Mesenchymal stem cell (in vitro differentiated cells and primary cell): ENCODE results near the gene GPHN.
A peak's percentile ranks its signal among the peaks of the same experiment; 100 is the strongest.

ENCODE experiments used
- DNase-seq: peaks from one replicate; pipeline ENCODE4 v3.0.0-alpha.2; 2013
- H2AFZ ChIP-seq: one replicate; pipeline ENCODE4 v1.6.1; 2013; ENCODE audit warnings: low read depth, mild to moderate bottlenecking, control low read depth, inconsistent platforms, low read length, moderate library complexity
- H2AK5ac ChIP-seq: 2 replicates; pipeline ENCODE4 v1.6.1; 2013; ENCODE audit warnings: low read length, moderate library complexity, mild to moderate bottlenecking, inconsistent platforms; ENCODE audit not compliant: severe bottlenecking
- H2BK120ac ChIP-seq: one replicate; pipeline ENCODE4 v1.6.1; 2013; ENCODE audit warnings: low read depth, mild to moderate bottlenecking, inconsistent platforms, low read length, moderate library complexity
- H2BK12ac ChIP-seq, 2 experiments: one replicate each; pipeline ENCODE4 v1.6.1; 2013; ENCODE audit warnings: inconsistent platforms in 2 of 2, low read length in 2 of 2, mild to moderate bottlenecking in 2 of 2, moderate library complexity in 2 of 2, control low read depth in 1 of 2
- H2BK15ac ChIP-seq: one replicate; pipeline ENCODE4 v1.6.1; 2013; ENCODE audit warnings: mild to moderate bottlenecking, low read depth, inconsistent platforms; ENCODE audit not compliant: poor library complexity, severe bottlenecking
- H2BK5ac ChIP-seq: 2 replicates; pipeline ENCODE4 v1.6.1; 2013; ENCODE audit warnings: low read depth, mild to moderate bottlenecking, low read length, control low read depth, inconsistent platforms; ENCODE audit not compliant: poor library complexity, severe bottlenecking
- H3K14ac ChIP-seq, 2 experiments: one replicate each; pipeline ENCODE4 v1.6.1; 2013; ENCODE audit warnings: inconsistent platforms in 2 of 2, low read length in 2 of 2, control low read depth in 1 of 2, mild to moderate bottlenecking in 1 of 2, moderate library complexity in 1 of 2
- H3K18ac ChIP-seq, 2 experiments: one replicate each; pipeline ENCODE4 v1.6.1; 2013; ENCODE audit warnings: inconsistent platforms in 2 of 2, low read length in 2 of 2, control low read depth in 1 of 2, low read depth in 1 of 2, mild to moderate bottlenecking in 1 of 2
- H3K23ac ChIP-seq, 2 experiments: one replicate each; pipeline ENCODE4 v1.6.1; 2013; ENCODE audit warnings: inconsistent platforms in 2 of 2, low read length in 2 of 2, mild to moderate bottlenecking in 2 of 2, moderate library complexity in 2 of 2, control low read depth in 1 of 2
- H3K27ac ChIP-seq: 2 replicates; pipeline ENCODE4 v1.5.1; 2013; ENCODE audit warnings: mild to moderate bottlenecking, moderate library complexity, low read length, control low read depth, inconsistent platforms; ENCODE audit not compliant: poor library complexity, severe bottlenecking
- H3K27me3 ChIP-seq, 2 experiments: 2 replicates each; pipeline versions ENCODE4 v1.6.1 to v1.7.0; 2013; ENCODE audit warnings: low read length in 2 of 2, mild to moderate bottlenecking in 2 of 2, moderate library complexity in 2 of 2, control low read depth in 1 of 2, inconsistent platforms in 1 of 2; ENCODE audit not compliant: control insufficient read depth in 1 of 2, insufficient read depth in 1 of 2
- H3K36me3 ChIP-seq, 2 experiments: 2 replicates each; pipeline versions ENCODE4 v1.6.1 to v1.7.0; 2013; ENCODE audit warnings: low read length in 2 of 2, control low read depth in 1 of 2, inconsistent platforms in 1 of 2, low read depth in 1 of 2, mild to moderate bottlenecking in 1 of 2; ENCODE audit not compliant: insufficient read depth in 2 of 2, control insufficient read depth in 1 of 2
- H3K4ac ChIP-seq, 2 experiments: one replicate each; pipeline ENCODE4 v1.6.1; 2013; ENCODE audit warnings: inconsistent platforms in 2 of 2, low read length in 2 of 2, mild to moderate bottlenecking in 2 of 2, moderate library complexity in 2 of 2, control low read depth in 1 of 2, low read depth in 1 of 2
- H3K4me1 ChIP-seq: 2 replicates; pipeline ENCODE4 v1.6.1; 2013; ENCODE audit warnings: low read depth, low read length, control low read depth; ENCODE audit not compliant: control insufficient read depth, insufficient read depth
- H3K4me2 ChIP-seq: 2 replicates; pipeline ENCODE4 v1.6.1; 2013; ENCODE audit warnings: low read length, mild to moderate bottlenecking, inconsistent platforms; ENCODE audit not compliant: poor library complexity, severe bottlenecking
- H3K4me3 ChIP-seq, 2 experiments: 2 replicates each; pipeline versions ENCODE4 v1.5.1 to v1.7.0; 2013; ENCODE audit warnings: low read length in 2 of 2, mild to moderate bottlenecking in 2 of 2, control low read depth in 1 of 2, low read depth in 1 of 2; ENCODE audit not compliant: insufficient read depth in 1 of 2
- H3K79me1 ChIP-seq: replicated peaks from 2 replicates; pipeline ENCODE4 v1.6.1; 2013; ENCODE audit warnings: mild to moderate bottlenecking, control low read depth, low read length, inconsistent platforms; ENCODE audit not compliant: poor library complexity, severe bottlenecking
- H3K9ac ChIP-seq: 2 replicates; pipeline ENCODE4 v1.7.0; 2013; ENCODE audit warnings: mild to moderate bottlenecking, low read length, moderate library complexity
- H3K9me3 ChIP-seq: 2 replicates; pipeline ENCODE4 v1.7.0; 2013; ENCODE audit warnings: mild to moderate bottlenecking, low read length; ENCODE audit not compliant: control insufficient read depth
- H4K8ac ChIP-seq: one replicate; pipeline ENCODE4 v1.6.1; 2013; ENCODE audit warnings: inconsistent platforms, mild to moderate bottlenecking, low read length, moderate library complexity
- H4K91ac ChIP-seq: one replicate; pipeline ENCODE4 v1.6.1; 2013; ENCODE audit warnings: mild to moderate bottlenecking, low read length, inconsistent platforms
- WGBS: methylation state at CpG from one replicate; pipeline ENCODE4 v1.1.7; 2013; ENCODE audit warnings: mixed read lengths; 5-methylcytosine and 5-hydroxymethylcytosine counted together

Gene GPHN

GRCh38 chr14:67186172-67186768 lies 678.3 kb downstream of the GPHN start:
- 98% methylated on average over 5 of the region's 5 CpGs for WGBS
- H3K9me3 ChIP-seq = no peaks in the 10 kb centered on the region

GRCh38 chr14:67186789-67187584 lies 679.0 kb downstream of the GPHN start:
- no peaks in the 10 kb centered on the region for H3K9me3 ChIP-seq
- H4K8ac ChIP-seq = no peak overlapping the region
- no peak overlapping the region for H3K14ac ChIP-seq
- H3K4me2 ChIP-seq = no peak overlapping the region
- no peak overlapping the region for H3K9ac ChIP-seq
- peak; percentile 73 for DNase-seq
- H3K27me3 ChIP-seq = no peaks in the 10 kb centered on the region
- H3K4ac ChIP-seq = no peak overlapping the region
- no peak overlapping the region for H2AK5ac ChIP-seq
- H3K23ac ChIP-seq = no peak overlapping the region
- no peaks in the 10 kb centered on the region for H3K36me3 ChIP-seq
- no peak overlapping the region for H4K91ac ChIP-seq
- peak overlapping the region in 1 of 2 experiments; percentile 7 for H3K4me3 ChIP-seq
- H3K18ac ChIP-seq = no peak overlapping the region
- no peak overlapping the region for H2BK15ac ChIP-seq
- H3K27ac ChIP-seq = peak overlapping the region; percentile 22
- no peak overlapping the region for H2BK12ac ChIP-seq
- H2AFZ ChIP-seq = no peak overlapping the region
- 42% methylated on average over 6 of the region's 7 CpGs for WGBS
- H2BK120ac ChIP-seq = no peak overlapping the region
- H3K4me1 ChIP-seq = peaks cover 7% of the 10 kb centered on the region
- H2BK5ac ChIP-seq = no peak overlapping the region
- no peaks in the 10 kb centered on the region for H3K79me1 ChIP-seq

More at GRCh38 chr14:67186172-67186768, 678.3 kb downstream of the GPHN start:
- Histone ChIP-seq H2BK120ac (no peak overlapping the region), H2BK12ac (no peak overlapping the region), H4K8ac (no peak overlapping the region), H2BK15ac (no peak overlapping the region), H3K9ac (no peak overlapping the region), H4K91ac (no peak overlapping the region), H3K27ac (no peak overlapping the region), H3K79me1 (no peaks in the 10 kb centered on the region), H3K14ac (no peak overlapping the region), H2BK5ac (no peak overlapping the region), H3K4me3 (peak overlapping the region in 1 of 2 experiments; percentile 7), H3K18ac (no peak overlapping the region), H2AFZ (no peak overlapping the region), H3K4me2 (no peak overlapping the region), H2AK5ac (no peak overlapping the region), H3K4ac (no peak overlapping the region), H3K36me3 (no peaks in the 10 kb centered on the region), H3K23ac (no peak overlapping the region), H3K27me3 (no peaks in the 10 kb centered on the region), H3K4me1 (peaks cover 6% of the 10 kb centered on the region)
- DNase-seq = no peak

GRCh38 chr14:67187826-67188225 lies 679.9 kb downstream of the GPHN start:
- Histone ChIP-seq H3K18ac (no peak overlapping the region), H2BK120ac (no peak overlapping the region), H2BK15ac (no peak overlapping the region), H3K23ac (no peak overlapping the region), H3K79me1 (no peaks in the 10 kb centered on the region), H3K27ac (peak overlapping the region; percentile 22), H4K8ac (no peak overlapping the region), H2AFZ (no peak overlapping the region), H2AK5ac (no peak overlapping the region), H2BK5ac (no peak overlapping the region), H3K4me2 (no peak overlapping the region), H4K91ac (no peak overlapping the region), H3K4me1 (peaks cover 7% of the 10 kb centered on the region), H3K36me3 (no peaks in the 10 kb centered on the region), H3K9ac (no peak overlapping the region), H3K14ac (no peak overlapping the region), H3K4ac (no peak overlapping the region), H2BK12ac (no peak overlapping the region), H3K4me3 (no peak overlapping the region), H3K27me3 (no peaks in the 10 kb centered on the region), H3K9me3 (no peaks in the 10 kb centered on the region)
- peak; percentile 55 for DNase-seq
- WGBS = 73% methylated on average over 1 of the region's 2 CpGs

- H2BK15ac ChIP-seq = no peak overlapping the region
- H2BK12ac ChIP-seq = no peak overlapping the region
- no peaks in the 10 kb centered on the region for H3K27me3 ChIP-seq
- 99% methylated on average over 3 of the region's 4 CpGs for WGBS
- peaks cover 7% of the 10 kb centered on the region for H3K4me1 ChIP-seq
- H3K23ac ChIP-seq = no peak overlapping the region
- H3K4me2 ChIP-seq = no peak overlapping the region
- no peaks in the 10 kb centered on the region for H3K79me1 ChIP-seq
- no peak overlapping the region for H2BK120ac ChIP-seq
- DNase-seq = no peak
- no peaks in the 10 kb centered on the region for H3K36me3 ChIP-seq
- no peaks in the 10 kb centered on the region for H3K9me3 ChIP-seq
- no peak overlapping the region for H2AFZ ChIP-seq
- H3K18ac ChIP-seq = no peak overlapping the region
- no peak overlapping the region for H2BK5ac ChIP-seq
- H2AK5ac ChIP-seq = no peak overlapping the region
- H3K9ac ChIP-seq = no peak overlapping the region
- H4K91ac ChIP-seq = no peak overlapping the region
- no peak overlapping the region for H3K4ac ChIP-seq
- H3K4me3 ChIP-seq = no peak overlapping the region
- no peak overlapping the region for H3K27ac ChIP-seq
- no peak overlapping the region for H3K14ac ChIP-seq
- H4K8ac ChIP-seq = no peak overlapping the region
Measured at GRCh38 chr14:67188326-67188725, 680.4 kb downstream of the GPHN start.
